CD14-positive monocyte (primary cell): ENCODE data around the gene CIRBP. TPM values are rescaled to one million over a fixed set of nuclear protein-coding genes. Genes with fewer than 3 reads are reported as not detected.

ENCODE experiments used
- DNase-seq, 3 donors: peaks; one replicate each; pipeline ENCODE4 v3.0.0-alpha.2; 2011 to 2022
- H2AFZ ChIP-seq: 2 replicates; pipeline ENCODE4 v1.6.0; 2012; ENCODE audit warnings: mild to moderate bottlenecking, low read depth, low read length, inconsistent platforms; ENCODE audit not compliant: insufficient read depth, poor library complexity, severe bottlenecking
- H3K27ac ChIP-seq, 2 donors: 1 replicate in 1 of 2; 2 replicates in 1 of 2; pipeline ENCODE4 v1.5.1; 2012 to 2013; ENCODE audit warnings: low read length in 2 of 2, control low read depth in 1 of 2, inconsistent platforms in 1 of 2, low read depth in 1 of 2, mild to moderate bottlenecking in 1 of 2
- H3K27me3 ChIP-seq, 2 donors: one replicate each; pipeline versions ENCODE4 v1.6.0 to v1.6.1; 2011 to 2013; ENCODE audit warnings: low read length in 2 of 2; ENCODE audit not compliant: control insufficient read depth in 2 of 2, insufficient read depth in 2 of 2
- H3K36me3 ChIP-seq, 2 donors: replicated peaks in 1 of 2; 1 replicate in 1 of 2; 2 replicates in 1 of 2; pipeline versions ENCODE4 v1.5.1 to v1.6.1; 2012 to 2013; ENCODE audit warnings: low read length in 2 of 2, control low read depth in 1 of 2, inconsistent platforms in 1 of 2, mild to moderate bottlenecking in 1 of 2; ENCODE audit not compliant: insufficient read depth in 2 of 2, control insufficient read depth in 1 of 2
- H3K4me1 ChIP-seq, 2 donors: 1 replicate in 1 of 2; 2 replicates in 1 of 2; pipeline versions ENCODE4 v1.5.1 to v1.6.1; 2012 to 2013; ENCODE audit warnings: low read length in 2 of 2, control low read depth in 1 of 2, inconsistent platforms in 1 of 2, mild to moderate bottlenecking in 1 of 2, moderate library complexity in 1 of 2; ENCODE audit not compliant: insufficient read depth in 2 of 2, control insufficient read depth in 1 of 2
- H3K4me2 ChIP-seq: replicated peaks from 2 replicates; pipeline ENCODE3; 2012; ENCODE audit warnings: low read length, moderate library complexity, mild to moderate bottlenecking; ENCODE audit not compliant: poor library complexity, severe bottlenecking; ENCODE audit errors: extremely low read depth
- H3K4me3 ChIP-seq, 3 experiments: fragments of 200-600 bp in 1 of 3; sonication (generic) in 1 of 3; replicated peaks in 1 of 3; 1 replicate in 2 of 3; 2 replicates in 1 of 3; pipeline ENCODE4 v1.5.1; 2011 to 2013; ENCODE audit warnings: low read length in 3 of 3, mild to moderate bottlenecking in 3 of 3, control low read depth in 2 of 3, low read depth in 2 of 3, inconsistent platforms in 1 of 3, moderate library complexity in 1 of 3
- H3K79me2 ChIP-seq: 2 replicates; pipeline ENCODE4 v1.6.0; 2012; ENCODE audit warnings: mild to moderate bottlenecking, control low read depth, inconsistent platforms, low read length, moderate library complexity; ENCODE audit not compliant: insufficient read depth
- H3K9ac ChIP-seq: 2 replicates; pipeline ENCODE4 v1.6.0; 2017; ENCODE audit warnings: low read length, mild to moderate bottlenecking; ENCODE audit not compliant: insufficient read depth, poor library complexity, severe bottlenecking
- H3K9me3 ChIP-seq, 2 donors: replicated peaks in 1 of 2; 1 replicate in 1 of 2; 2 replicates in 1 of 2; pipeline versions ENCODE4 v1.5.1 to v1.6.1; 2012 to 2013; ENCODE audit warnings: low read length in 2 of 2, control low read depth in 1 of 2; ENCODE audit not compliant: control insufficient read depth in 1 of 2, insufficient read depth in 1 of 2
- H4K20me1 ChIP-seq: 2 replicates; pipeline ENCODE4 v1.6.0; 2012; ENCODE audit warnings: mild to moderate bottlenecking, low read length, control low read depth, moderate library complexity; ENCODE audit not compliant: insufficient read depth
- H3K27ac Mint-ChIP-seq, 7 donors: one replicate each; pipeline ENCODE4 v1.8.0; 2020; ENCODE audit warnings: mild to moderate bottlenecking in 7 of 7, mixed read lengths in 7 of 7, moderate library complexity in 6 of 7, inconsistent platforms in 2 of 7
- H3K27me3 Mint-ChIP-seq, 3 donors: one replicate each; pipeline ENCODE4 v1.8.0; 2021 to 2022; ENCODE audit warnings: low read depth in 3 of 3, mild to moderate bottlenecking in 3 of 3, mixed read lengths in 3 of 3, moderate library complexity in 3 of 3, inconsistent platforms in 1 of 3
- H3K36me3 Mint-ChIP-seq, 2 donors: one replicate each; pipeline ENCODE4 v1.8.0; 2020; ENCODE audit warnings: mixed read lengths in 2 of 2, inconsistent platforms in 1 of 2, mild to moderate bottlenecking in 1 of 2
- H3K4me1 Mint-ChIP-seq: one replicate; pipeline ENCODE4 v1.8.0; 2020; ENCODE audit warnings: mild to moderate bottlenecking, mixed read lengths
- H3K4me3 Mint-ChIP-seq, 2 donors: one replicate each; pipeline ENCODE4 v1.8.0; 2020; ENCODE audit warnings: mild to moderate bottlenecking in 2 of 2, mixed read lengths in 2 of 2, moderate library complexity in 1 of 2
- H3K9me3 Mint-ChIP-seq, 7 donors: one replicate each; pipeline ENCODE4 v1.8.0; 2020 to 2022; ENCODE audit warnings: mixed read lengths in 7 of 7, mild to moderate bottlenecking in 6 of 7, moderate library complexity in 6 of 7, inconsistent platforms in 2 of 7
- WGBS: methylation state at CpG from one replicate; pipeline ENCODE4 v1.1.5; 2013; ENCODE audit warnings: missing lambda C conversion rate; ENCODE audit not compliant: insufficient coverage; 5-methylcytosine and 5-hydroxymethylcytosine counted together
- intact Hi-C, 2 donors: fragments of 100-400 bp; cut with micrococcal nuclease; formaldehyde crosslinking; loops; one replicate each; pipeline versions ENCODE4 v1.15.0 to v1.15.1; 2023
- polyA plus RNA-seq, 3 donors: library from polyadenylated mRNA; depleted of rRNA in 1 of 3; unstranded in 2 of 3; stranded (reverse) in 1 of 3; fragments of 300-500 nt in 2 of 3; fragments of >200 nt in 1 of 3; fragmentation: Illumina TruSeq in 2 of 3; gene quantifications; 1 replicate in 2 of 3; 2 replicates in 1 of 3; pipeline ENCODE4 v1.2.3, GENCODE V29; 2012 to 2021
- TF ChIP-seq, protein P1 (sequence below): fragments of 200-600 bp; IDR thresholded peaks from one replicate; pipeline ENCODE4 v1.8.0; 2022; ENCODE audit warnings: antibody characterized with exemption, mild to moderate bottlenecking

Gene CIRBP
- polyA plus RNA-seq, 3 donors, result 39.6 to 600 (median 51.1) TPM

- Histone ChIP-seq H3K4me2 (peak overlapping the region; percentile 75), H4K20me1 (peaks cover 50% of the 10 kb centered on the region), H3K79me2 (peaks cover 55% of the 10 kb centered on the region), H2AFZ (peak overlapping the region; percentile 48), H3K4me3 (peak overlapping the region; percentile 31 to 99 (median 59)), H3K27me3 (no peaks in the 10 kb centered on the region), H3K9me3 (no peaks in the 10 kb centered on the region), H3K4me1 (peaks cover 39 to 51% of the 10 kb centered on the region in 2 donors), H3K27ac (peak overlapping the region; percentile 92 to 95), H3K36me3 (peaks cover 7 to 10% of the 10 kb centered on the region in 2 donors), H3K9ac (peak overlapping the region; percentile 97)
- no peak for DNase-seq
- H3K4me1 Mint-ChIP-seq, result peaks cover 26% of the 10 kb centered on the region
- TF ChIP-seq, protein P1, sequence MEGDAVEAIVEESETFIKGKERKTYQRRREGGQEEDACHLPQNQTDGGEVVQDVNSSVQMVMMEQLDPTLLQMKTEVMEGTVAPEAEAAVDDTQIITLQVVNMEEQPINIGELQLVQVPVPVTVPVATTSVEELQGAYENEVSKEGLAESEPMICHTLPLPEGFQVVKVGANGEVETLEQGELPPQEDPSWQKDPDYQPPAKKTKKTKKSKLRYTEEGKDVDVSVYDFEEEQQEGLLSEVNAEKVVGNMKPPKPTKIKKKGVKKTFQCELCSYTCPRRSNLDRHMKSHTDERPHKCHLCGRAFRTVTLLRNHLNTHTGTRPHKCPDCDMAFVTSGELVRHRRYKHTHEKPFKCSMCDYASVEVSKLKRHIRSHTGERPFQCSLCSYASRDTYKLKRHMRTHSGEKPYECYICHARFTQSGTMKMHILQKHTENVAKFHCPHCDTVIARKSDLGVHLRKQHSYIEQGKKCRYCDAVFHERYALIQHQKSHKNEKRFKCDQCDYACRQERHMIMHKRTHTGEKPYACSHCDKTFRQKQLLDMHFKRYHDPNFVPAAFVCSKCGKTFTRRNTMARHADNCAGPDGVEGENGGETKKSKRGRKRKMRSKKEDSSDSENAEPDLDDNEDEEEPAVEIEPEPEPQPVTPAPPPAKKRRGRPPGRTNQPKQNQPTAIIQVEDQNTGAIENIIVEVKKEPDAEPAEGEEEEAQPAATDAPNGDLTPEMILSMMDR, result no peak
- peaks cover 0 to 2% (median 0%) of the 10 kb centered on the region in 7 donors for H3K9me3 Mint-ChIP-seq
- H3K36me3 Mint-ChIP-seq, result peaks cover 6 to 10% of the 10 kb centered on the region in 2 donors
- H3K27me3 Mint-ChIP-seq, result peaks cover 0 to 6% (median 0%) of the 10 kb centered on the region in 3 donors
- H3K27ac Mint-ChIP-seq, result peak overlapping the region; percentile 59 to 91 (median 84)
- H3K4me3 Mint-ChIP-seq, result peak overlapping the region; percentile 30 to 58
- 21% methylated on average over 3 of the region's 8 CpGs for WGBS
- intact Hi-C loops, result loop anchor here in 1 of 2 donors (10.0 kb wide), 3 partner anchors 143 to 383 kb away; partner anchors contain the start of genes ARID3A and GPX4
Measured at GRCh38 chr19:1247748-1248138, 21.4 kb upstream of the CIRBP start.

- H3K4me3 Mint-ChIP-seq, result peak within 1 kb of the TSS; percentile 76 to 87
- DNase-seq, result peak; percentile 88 to 96 (median 89)
- TF ChIP-seq, protein P1, result no peak
- Histone ChIP-seq H4K20me1 (peaks cover 54% of the 10 kb centered on the region), H3K27ac (peak within 1 kb of the TSS; percentile 92 to 95), H3K27me3 (no peaks in the 10 kb centered on the region), H3K9me3 (no peaks in the 10 kb centered on the region), H3K79me2 (peaks cover 53% of the 10 kb centered on the region), H2AFZ (peak within 1 kb of the TSS; percentile 48), H3K4me3 (peak within 1 kb of the TSS; percentile 59 to 99 (median 83)), H3K9ac (peak within 1 kb of the TSS; percentile 97), H3K4me1 (peaks cover 38 to 46% of the 10 kb centered on the region in 2 donors), H3K4me2 (peak within 1 kb of the TSS; percentile 75), H3K36me3 (peaks cover 7 to 10% of the 10 kb centered on the region in 2 donors)
- H3K36me3 Mint-ChIP-seq, result peaks cover 6 to 12% of the 10 kb centered on the region in 2 donors
- peak within 1 kb of the TSS; percentile 85 to 97 (median 95) for H3K27ac Mint-ChIP-seq
- peaks cover 0 to 2% (median 0%) of the 10 kb centered on the region in 7 donors for H3K9me3 Mint-ChIP-seq
- under 1% methylated on average over 42 of the region's 60 CpGs for WGBS
- peaks cover 0 to 6% (median 0%) of the 10 kb centered on the region in 3 donors for H3K27me3 Mint-ChIP-seq
- H3K4me1 Mint-ChIP-seq, result peaks cover 22% of the 10 kb centered on the region
- intact Hi-C loops, result loop anchor here in 1 of 2 donors (10.0 kb wide), 3 partner anchors 143 to 383 kb away; partner anchors contain the start of genes ARID3A and GPX4
Measured at GRCh38 chr19:1248139-1248785, 20.9 kb upstream of the CIRBP start, which contains the start of gene MIDN. Gene MIDN (plus strand): TSS chr19:1248583. CDS start chr19:1250297, 1,714 bp downstream.
